ENCODE results near the gene PDLIM1. TPM values are rescaled to one million over a fixed set of nuclear protein-coding genes. Genes with fewer than 3 reads are reported as not detected.
A peak's percentile ranks its signal among the peaks of the same experiment; 100 is the strongest.

PDLIM1 gene, protein sequence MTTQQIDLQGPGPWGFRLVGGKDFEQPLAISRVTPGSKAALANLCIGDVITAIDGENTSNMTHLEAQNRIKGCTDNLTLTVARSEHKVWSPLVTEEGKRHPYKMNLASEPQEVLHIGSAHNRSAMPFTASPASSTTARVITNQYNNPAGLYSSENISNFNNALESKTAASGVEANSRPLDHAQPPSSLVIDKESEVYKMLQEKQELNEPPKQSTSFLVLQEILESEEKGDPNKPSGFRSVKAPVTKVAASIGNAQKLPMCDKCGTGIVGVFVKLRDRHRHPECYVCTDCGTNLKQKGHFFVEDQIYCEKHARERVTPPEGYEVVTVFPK
- total RNA-seq = 200 TPM
- long read RNA-seq, transcript PDLIM1-201 (7 exons, 1,452 nt) = major isoform, 923 of 1,025 reads
- long read RNA-seq, transcript PDLIM1-202 (6 exons, 850 nt) = minor isoform, 35 of 1,025 reads
- long read RNA-seq, partial matches to known transcripts = 27 of 1,025 reads
- long read RNA-seq, other reads (novel, unspliced or antisense) = 40 of 1,025 reads

DNA sequence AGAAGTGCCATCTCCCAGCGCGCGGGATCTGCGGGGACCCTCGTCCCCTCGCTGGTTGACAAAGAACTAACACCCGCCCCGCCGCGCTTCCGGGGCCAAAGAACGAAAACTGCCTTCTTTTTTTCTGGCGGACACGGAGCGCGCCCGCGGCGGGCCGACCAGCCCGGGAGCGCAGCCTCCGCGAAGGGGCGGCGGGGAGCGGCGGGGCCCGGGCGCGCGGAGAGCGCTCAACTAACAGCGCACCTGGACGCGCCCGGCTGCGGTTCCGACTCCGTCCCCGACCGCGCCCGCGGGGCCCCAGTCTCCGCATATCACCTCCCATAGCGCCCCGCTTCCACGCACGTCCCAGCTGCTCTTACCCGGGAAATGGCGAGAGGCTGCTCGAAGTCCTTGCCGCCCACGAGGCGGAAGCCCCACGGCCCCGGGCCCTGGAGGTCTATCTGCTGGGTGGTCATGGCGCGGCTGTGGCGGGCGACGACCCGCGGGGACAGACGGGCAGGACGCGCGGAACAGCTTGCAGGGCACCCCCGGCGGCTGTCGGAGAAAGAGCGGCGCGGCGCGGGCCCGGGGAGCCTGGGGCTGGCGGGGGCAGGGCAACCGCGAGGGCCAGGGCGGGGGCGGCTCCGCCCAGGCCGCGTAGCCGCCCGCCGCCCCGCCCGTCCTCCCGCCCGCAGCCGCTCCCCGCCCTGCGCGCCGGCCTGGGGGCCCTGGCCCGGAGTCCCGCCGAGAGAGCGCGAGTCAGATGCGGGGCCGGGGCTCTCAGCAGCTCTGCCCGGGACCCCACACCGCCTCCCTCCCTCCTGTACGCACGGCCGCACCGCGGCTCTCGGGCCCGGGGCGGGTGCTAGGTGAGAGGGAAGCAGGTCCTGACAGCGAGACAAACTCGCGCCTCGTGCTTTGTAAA lies at the start of gene PDLIM1:
TSS of gene PDLIM1 (minus strand) at position 543 of the 904 bp plus-strand sequence. CDS start at position 455, 88 bp downstream.
- DNase-seq (ENCODE audit: low spot score) = peak; percentile 95

DNA sequence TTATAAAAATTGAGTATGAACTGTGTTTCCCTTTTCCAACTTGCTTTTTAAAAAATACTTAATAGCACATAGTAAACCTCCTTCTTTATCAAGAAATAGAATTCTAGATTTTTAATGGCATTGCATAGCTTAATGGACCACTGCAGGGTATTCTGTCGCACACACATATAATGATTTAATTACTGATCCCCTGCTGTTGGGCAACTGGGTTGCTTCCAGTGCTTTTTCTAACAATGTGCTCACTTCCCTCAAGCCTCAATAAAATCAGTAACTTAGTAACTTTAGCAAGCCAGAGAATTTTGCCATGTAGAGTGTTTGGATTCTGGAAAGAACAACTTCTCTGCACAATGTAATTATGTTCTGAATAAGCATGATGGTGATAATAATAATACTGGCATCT lies 49.1 kb upstream of the PDLIM1 start:
- DNase-seq (ENCODE audit: low spot score) = no peak

GRCh38 chr10:95337423-95338160 lies 46.8 kb upstream of the PDLIM1 start:
- no peak for DNase-seq (ENCODE audit: low spot score)

DNA sequence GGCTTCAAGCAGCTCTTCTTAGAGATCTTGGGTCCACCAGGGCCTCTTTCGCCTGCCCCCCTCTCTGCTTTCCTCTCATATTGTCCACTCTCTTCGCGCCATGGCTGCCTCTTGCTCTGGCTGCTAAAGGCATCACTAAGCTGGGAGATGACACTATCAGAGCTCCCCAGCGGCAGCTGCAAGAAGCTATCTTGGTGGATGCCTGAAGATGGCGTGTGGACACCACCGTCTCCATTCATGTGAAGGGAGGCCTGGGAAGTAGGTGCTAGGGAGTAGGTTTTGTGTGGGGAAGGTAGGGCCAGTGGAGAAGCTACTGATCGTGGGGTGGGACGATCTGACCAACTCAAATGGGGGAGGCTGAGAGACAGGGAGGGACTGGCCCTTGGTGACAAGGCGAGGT lies 45.9 kb upstream of the PDLIM1 start:
- no peak for DNase-seq (ENCODE audit: low spot score)

DNA sequence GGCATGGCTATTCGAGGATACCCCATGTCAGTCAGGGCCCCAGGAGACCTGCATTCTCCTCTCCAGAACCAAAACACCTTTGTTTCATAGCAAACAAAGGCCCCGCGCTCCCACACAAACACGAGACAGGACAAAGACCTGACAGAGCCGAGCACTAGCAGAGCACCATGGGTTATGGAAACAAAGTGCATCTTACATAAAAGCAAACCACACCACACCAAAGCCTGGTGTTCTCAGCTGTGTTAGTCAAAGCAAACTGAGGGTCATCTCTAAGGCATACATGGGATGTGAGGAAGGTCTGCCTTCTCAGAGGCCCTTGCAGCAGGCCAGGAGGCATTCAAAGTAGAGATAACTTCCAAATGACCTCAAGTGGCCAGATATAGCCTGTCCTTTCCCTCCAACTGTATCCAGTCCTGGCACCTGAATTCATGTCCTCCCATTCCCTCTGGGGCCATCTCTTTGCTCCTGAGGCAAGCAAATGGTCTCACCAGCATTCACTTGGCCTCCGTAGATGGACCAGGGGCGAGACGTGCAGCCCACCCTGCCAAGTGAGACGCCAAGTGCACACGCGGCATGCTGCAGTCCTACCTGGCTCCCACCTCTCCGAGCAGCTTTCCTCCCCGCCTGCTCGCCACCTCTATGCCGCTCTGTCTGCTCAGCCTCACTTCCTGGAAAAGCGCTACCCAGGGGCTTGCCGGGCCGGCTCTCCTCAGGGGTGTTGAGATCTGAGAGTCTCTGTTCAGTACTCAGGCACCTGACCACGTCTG lies 45.3 kb upstream of the PDLIM1 start:
- DNase-seq (ENCODE audit: low spot score) = no peak

DNA sequence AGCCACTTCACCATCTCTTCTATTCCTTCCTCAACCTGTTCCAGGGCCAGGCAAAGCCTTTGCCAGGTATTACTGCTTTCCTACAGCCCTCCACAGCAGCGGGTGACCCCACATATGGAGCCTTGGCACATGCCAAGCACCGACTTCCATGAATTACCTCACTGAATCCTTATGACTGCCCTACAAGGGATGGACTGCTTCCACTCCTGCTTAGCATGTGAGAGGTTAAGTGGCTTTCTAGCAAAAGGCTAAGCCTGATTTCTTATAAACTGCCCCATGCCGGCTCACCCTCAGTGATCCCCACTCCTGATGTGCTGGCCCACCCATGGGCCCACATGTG lies 44.0 kb upstream of the PDLIM1 start:
- no peak for DNase-seq (ENCODE audit: low spot score)

DNA sequence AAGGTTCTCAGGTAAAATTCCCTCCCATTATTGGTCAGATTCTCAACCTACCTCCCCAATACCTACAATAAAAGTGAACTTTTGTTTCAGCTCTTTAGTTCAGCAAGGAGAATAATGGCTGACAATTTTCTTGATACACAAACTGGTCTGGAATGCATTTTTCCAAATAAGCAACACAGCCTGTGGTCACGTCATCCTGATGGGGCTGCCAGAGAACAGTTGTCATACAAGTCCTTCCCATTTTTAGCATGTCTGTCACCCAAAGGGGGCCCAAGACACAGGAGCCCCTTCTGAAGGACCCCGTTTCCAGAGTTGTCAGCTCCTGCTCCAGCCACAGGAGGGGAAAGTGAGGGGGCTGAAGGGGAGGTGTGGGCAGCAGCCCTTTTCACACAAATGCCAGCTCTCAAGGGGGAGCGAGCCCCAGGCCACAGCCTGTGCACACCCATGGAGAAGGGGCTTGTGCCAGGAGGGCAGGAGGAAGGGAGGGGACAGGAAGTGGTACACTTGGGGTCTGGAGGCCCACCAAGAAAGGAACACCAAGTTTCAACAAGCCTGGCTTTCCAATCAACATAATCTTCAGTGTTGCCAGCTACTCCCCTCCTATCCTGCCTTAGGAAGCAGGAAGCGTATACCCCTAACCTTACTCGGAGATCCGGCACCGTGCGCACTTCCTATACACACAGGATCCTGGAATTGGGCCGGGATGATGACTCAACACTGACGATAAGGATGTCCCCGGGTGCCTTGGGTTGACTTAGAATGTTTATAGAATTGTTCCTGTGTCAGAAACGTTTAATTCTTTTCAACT lies 43.4 kb upstream of the PDLIM1 start:
- DNase-seq (ENCODE audit: low spot score) = no peak

DNA sequence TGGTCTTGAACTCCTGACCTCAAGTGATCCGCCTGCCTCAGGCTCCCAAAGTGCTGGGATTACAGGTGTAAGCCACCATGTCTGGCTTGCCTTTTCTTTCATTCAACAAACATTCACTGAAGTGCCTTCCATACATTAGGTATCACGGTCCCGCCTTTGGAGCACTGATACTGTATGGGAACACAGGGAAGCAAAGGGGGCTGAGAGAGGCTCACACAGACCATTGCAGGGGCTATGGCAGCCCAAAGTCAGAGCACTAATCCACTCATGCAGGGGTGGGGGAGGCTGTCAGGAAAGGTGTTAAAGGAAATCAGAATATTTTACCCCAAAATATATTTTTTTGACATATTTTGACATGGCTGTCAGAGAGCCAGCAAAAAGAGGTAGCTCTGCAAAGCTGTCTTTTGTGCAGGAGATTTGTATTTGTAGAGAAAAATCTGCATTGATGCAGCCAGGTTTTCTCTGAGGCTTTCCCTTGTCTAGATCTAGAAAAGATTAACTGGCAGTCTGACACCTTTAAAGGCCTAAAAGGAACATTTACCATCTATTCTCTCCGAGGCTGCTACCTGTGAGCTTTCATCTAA lies 42.0 kb upstream of the PDLIM1 start:
- DNase-seq (ENCODE audit: low spot score) = no peak

GRCh38 chr10:95331596-95332130 lies 40.9 kb upstream of the PDLIM1 start:
- DNase-seq (ENCODE audit: low spot score) = no peak

- no peak for DNase-seq (ENCODE audit: low spot score)
Measured at GRCh38 chr10:95330966-95331453, 40.2 kb upstream of the PDLIM1 start.

DNA sequence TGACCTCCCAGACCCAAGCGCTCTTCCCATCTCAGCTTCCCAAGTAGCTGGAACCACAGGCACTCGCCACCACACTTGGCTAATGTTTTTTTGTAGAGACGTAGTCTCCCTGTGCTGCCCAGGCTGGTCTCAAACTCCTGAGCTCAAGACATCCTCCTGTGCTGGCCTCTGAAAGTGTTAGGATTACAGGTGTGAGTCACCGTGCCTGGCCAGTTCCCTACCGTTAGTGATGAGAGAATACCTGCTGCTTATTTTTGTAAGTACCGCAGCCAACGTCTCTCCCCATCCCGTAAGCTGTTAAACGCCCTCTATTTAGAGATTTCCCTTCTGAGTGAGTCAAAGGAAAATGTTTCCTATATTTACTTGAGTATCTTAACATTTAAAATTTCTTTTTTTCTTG lies 38.5 kb upstream of the PDLIM1 start:
- DNase-seq (ENCODE audit: low spot score) = no peak

GRCh38 chr10:95328013-95328412 lies 37.2 kb upstream of the PDLIM1 start:
- no peak for DNase-seq (ENCODE audit: low spot score)

DNA sequence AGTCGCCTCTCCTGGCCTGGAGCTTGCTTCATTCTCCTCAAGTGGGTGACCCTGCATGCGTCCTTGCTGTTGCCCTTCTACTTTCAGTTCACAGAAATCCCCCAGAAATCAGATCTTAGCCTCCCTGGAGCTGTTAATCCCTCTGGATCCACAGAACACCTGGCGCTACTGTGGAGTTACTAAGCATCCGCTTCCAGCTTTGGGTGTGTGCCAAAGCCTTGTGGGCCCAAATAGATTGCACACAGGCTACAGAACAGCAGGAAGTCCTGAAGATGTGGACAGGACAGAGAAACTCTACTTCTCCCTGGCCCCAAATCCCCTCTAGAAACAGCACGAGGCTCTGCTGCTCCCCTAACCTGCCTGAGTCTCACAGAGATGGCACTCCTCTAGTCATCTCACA lies 36.6 kb upstream of the PDLIM1 start:
- DNase-seq (ENCODE audit: low spot score) = no peak

- DNase-seq (ENCODE audit: low spot score) = no peak
Measured at GRCh38 chr10:95326396-95326795, 35.6 kb upstream of the PDLIM1 start.

DNA sequence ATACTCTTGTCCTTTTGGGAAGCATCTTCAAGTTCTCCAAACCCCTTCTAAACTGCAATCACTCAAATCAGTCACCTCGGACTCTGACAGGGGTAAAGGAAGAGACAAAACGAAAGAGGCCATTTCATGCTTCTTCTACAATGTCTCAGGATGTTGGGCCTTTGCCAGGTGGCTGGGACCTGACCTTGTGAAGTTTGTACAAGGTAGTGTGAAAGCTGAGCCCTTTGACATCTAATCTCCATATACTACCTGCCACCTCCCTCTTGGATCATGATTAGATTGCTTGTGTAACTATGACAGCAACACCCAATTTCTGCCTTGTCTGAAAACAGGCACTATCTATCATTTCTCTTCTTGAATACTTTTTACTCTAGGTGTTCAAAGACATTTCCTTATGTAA lies 35.1 kb upstream of the PDLIM1 start:
- DNase-seq (ENCODE audit: low spot score) = no peak

GRCh38 chr10:95324436-95325268 lies 33.8 kb upstream of the PDLIM1 start:
- DNase-seq (ENCODE audit: low spot score) = no peak

GRCh38 chr10:95321554-95322301 lies 30.9 kb upstream of the PDLIM1 start:
- no peak for DNase-seq (ENCODE audit: low spot score)
